KBM-7 (cell line): Measurements from ENCODE around the gene GRM5.
"Not testable (repeated sequence)": the region's sequence is repeated elsewhere in the genome, so short reads cannot be mapped to it uniquely, and the experiment has no call there.

ENCODE experiments used
- DNase-seq: peaks from one replicate; pipeline ENCODE4 v3.0.0-alpha.2; 2015
- in situ Hi-C: fragments of 300-500 bp; cut with MboI; formaldehyde crosslinking; loops from 2 replicates; pipeline ENCODE4 v1.14.3; 2020; ENCODE audit warnings: low sequenced_read_pairs, low pct_unique_long_range_greater_than_20kb, mixed read lengths

GRM5 gene

DNA sequence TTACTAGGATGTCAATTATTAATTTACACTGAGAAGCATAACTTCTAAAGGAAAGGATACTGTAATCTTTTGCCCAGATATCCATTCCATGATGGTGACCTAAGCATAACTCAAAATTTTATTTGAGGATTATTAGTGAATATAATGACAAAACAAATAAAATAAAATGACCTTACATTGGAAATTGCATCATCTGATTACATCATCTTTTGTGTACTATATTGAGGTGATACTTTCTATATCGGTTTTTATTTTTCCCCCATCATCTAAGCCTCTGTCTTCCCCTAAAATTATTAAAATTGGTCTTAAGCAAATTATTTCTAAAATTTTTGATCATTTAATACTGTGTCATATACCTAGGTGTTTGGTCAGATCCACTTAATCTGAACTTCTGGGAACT is 578.1 kb downstream of the GRM5 start:
- in situ Hi-C loops: no loop called here
- no peak for DNase-seq

DNA sequence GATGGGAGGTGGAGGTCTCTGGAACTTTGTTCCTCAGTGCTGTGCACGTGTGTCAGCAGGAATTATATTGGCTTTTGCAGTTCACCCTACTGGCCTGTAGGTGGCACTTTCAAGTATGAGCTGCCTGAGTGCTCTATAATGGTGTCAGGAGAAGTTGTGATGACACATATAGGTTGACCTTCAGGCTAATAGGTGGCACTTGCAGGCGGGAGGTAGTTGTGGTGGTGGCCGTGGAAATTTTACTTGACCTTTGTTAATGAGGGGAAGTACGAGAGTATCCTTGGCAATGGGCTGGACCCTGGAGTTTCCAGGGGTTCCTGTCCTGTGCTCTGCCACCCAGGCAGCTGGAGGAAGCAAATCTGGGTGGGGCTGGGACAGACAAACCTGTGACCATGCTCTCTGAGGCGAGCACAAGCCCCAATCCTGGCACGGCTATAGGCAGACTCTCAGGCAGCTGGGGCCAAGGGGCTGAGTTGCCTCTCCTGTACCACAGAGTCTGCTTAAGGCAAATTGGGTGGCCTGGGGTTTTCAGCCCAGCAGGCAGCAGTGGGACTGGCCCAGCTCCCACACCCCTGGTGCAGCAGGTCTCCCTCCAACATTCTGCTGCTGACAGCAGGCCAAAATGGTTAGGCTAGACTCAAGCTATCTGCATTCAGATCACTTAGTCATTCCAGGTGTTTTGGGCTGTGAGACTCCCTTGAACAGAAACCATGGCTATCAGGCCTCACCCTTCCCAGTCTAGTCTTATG is 580.7 kb downstream of the GRM5 start:
- peak; percentile 66 for DNase-seq
- in situ Hi-C loops: no loop called here

DNA sequence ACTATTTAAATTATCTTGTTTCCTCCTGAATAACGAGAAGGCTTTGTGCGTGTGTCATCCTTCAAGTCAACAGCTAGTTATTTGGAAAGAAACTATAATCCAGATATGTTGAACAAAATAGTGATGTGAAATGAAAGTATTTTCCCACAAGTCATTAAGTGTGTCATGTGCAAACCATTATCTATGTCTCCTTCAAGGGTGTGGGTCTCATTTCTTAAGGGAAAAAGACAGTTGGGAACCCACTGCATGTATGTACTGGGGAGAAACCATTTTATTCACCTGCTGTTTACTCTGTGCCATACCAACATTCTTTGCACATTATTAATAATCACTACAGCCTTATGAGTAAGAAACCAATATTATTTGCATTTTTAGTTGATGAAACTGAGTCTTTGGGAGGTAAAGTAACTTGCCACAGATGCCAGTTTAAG is 582.9 kb downstream of the GRM5 start:
- DNase-seq: no peak

DNA sequence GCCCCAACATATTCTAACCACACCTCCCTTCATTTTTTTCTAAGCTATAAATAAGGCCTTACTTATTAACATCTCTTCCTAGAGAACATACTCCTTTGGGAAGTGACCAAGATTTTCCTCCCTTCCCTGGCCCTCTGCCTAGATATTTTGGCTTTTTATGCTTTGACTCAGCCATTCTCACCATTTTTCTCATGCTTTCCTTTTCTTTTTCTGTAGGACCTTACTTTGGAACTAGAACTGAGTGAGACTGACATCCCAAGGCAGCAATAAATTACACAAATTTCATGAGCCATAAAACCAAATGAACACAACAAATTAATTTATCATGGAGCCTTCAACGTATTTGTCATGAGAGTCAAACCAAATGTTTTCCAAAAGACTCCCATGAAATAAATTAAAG is 585.6 kb downstream of the GRM5 start:
- in situ Hi-C loops: no loop called here
- DNase-seq: no peak

More for the DNA sequence above, 582.9 kb downstream of the GRM5 start:
- in situ Hi-C loops: no loop called here

DNA sequence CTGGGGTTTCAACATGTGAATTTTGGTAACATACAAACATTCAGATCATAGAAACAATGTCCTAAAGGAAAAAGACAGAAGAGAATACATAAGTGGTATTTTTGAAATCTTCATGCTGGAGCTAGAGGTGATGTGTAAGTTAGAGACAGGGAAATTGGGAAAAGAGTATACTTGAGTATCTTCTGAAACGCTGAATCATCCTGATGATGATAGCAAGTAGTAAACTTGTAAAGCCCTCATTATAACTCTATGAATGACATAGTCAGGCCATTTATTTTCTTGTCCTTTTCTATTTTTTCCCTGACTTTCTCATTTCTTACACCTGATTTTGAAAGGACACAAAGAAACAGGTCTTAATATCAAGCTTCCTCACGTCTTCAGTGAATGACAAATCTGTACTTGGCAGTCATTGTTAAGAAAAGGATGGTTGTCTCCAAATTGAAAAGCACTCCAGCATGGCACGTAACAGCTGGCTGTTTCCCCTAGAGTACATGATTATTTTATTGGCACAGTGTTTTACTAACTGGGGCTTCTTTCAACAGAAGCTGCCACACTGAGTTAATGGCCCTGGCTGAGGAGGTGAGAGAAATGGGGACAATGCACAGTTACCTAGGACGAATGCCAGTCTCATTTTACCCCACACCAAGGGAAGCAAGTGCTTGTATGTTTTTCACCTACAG is 587.5 kb downstream of the GRM5 start:
- in situ Hi-C loops: no loop called here

DNA sequence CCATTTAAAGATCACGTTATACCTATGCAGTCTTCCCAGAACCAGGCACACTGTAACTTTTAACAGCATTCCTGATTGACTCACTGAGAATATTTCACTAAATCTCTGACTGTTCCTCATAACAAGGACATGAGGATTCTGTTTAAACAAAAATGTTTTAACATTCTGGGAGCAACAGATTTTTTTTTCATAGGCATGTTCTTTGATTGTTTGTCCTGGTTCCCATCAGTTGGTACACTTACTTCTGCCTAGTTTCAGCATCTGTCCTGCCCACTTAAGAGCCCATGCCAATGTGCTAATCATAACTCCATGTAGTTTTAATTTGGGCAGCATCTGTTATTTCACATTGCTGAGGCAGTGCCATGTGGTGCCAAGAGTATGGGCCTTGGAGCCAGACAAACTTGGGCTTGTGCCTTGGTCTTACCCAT is 589.8 kb downstream of the GRM5 start:
- DNase-seq: no peak
- in situ Hi-C loops: no loop called here

More for the DNA sequence above, 587.5 kb downstream of the GRM5 start:
- DNase-seq: no peak

DNA sequence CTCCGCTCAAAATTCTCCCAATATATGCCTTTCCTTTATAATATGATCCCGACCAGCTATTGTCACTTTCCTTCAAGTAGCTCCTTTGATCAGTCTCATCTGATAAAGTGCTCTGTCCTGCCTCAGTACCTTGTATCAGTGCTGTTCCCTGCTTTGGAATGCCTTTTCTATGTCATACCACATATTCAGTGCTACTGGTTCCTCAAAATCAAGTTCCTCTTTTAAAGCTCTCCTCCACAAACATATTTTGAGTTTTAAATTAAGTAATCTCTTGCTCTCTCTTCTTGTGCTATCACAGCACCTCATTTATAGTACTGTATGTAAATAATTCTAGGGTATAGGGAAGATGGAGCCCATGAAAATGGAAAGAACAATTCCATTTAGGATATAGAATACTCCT is 591.1 kb downstream of the GRM5 start:
- peak; percentile 67 for DNase-seq
- in situ Hi-C loops: no loop called here

DNA sequence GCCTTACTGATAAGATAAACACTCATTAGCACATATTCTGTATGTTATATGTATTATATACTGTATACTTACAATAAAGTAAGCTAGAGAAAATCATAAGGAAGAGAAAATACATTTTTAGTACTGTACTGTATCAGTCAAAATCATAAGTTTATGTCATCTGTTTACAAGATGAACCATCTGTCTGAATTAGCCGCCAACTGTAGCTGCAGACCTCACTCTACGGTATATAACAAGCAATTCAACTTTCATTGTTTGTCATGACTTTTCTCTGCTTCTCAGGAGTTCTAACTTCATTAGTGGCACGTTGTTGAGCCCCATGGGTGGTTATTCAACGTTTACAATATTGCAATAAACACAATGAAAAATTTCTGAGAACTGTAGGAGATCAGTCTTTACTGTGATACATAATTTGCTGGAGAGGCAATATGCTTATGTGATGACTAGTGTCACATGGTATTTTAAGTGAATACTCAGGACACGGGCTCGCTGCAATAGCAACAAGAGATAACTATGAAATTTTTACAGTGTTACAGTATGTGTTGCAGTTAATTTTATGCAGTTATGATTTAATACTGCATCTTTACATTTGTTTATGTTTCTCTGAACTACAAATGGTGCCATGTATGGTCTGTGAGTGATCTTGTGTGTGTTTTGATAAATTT is 596.1 kb downstream of the GRM5 start:
- no peak for DNase-seq
- in situ Hi-C loops: no loop called here

DNA sequence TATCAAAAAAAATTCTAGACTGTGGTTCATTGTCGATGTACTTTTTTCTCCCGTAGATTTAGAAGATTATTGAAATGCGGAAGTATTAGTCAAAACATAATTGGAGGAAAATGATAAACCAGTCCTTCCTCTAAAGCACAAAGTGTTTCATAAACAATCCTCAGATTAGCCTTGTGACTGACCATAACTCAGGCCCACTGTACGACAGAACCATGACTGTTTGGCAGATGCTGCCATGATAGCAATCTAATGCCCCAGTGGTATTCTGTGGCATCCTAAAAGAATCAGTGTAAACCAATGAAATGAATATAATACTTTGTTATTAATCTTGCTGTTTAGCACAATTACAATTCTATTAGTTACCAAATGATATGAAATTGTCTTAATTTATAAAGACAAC is 601.3 kb downstream of the GRM5 start:
- in situ Hi-C loops: no loop called here
- no peak for DNase-seq

DNA sequence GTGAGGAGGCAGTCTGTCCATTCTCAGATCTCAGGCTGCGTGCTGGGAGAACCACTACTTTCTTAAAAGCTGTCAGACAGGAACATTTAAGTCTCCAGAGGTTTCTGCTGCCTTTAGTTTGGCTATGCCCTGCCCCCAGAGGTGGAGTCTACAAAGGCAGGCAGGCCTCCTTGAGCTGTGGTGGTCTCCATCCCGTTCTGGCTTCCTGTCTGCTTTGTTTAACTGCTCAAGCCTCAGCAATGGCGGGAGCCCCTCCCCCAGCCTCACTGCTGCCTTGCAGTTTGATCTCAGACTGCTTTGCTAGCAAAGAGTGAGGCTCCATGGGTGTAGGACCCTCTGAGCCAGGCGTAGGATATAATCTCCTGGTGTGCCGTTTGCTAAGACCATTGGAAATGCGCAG is 602.5 kb downstream of the GRM5 start:
- DNase-seq, in situ Hi-C loops: not testable (repeated sequence)

DNA sequence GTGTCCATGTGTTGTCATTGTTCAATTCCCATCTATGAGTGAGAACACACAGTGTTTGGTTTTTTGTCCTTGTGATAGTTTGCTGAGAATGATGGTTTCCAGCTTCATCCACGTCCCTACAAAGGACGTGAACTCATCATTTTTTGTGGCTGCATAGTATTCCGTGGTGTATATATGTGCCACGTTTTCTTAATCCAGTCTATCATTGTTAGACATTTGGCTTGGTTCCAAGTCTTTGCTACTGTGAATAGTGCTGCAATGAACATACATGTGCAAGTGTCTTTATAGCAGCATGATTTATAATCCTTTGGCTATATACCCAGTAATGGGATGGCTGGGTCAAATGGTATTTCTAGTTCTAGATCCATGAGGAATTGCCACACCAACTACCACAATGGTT is 607.7 kb downstream of the GRM5 start:
- in situ Hi-C loops, DNase-seq: not testable (repeated sequence)

DNA sequence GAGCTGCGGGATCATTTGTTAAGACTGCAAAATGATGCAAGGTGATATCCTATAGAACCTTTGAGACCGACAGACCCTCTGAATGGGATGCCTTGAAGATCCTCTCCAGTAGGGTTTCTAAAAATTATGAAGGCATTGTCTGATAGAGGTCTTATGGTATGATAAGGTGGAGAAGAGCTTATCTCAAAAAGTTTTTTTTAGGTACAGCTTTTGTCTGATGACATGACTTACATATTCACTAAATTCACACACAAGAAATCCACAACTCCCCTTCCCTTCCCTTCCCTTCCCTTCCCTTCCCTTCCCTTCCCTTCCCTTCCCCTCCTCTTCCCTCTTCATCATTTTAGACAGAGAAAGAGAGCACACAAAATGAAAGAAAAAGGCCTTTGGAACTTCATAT is 609.8 kb downstream of the GRM5 start:
- in situ Hi-C loops: no loop called here
- DNase-seq: no peak

DNA sequence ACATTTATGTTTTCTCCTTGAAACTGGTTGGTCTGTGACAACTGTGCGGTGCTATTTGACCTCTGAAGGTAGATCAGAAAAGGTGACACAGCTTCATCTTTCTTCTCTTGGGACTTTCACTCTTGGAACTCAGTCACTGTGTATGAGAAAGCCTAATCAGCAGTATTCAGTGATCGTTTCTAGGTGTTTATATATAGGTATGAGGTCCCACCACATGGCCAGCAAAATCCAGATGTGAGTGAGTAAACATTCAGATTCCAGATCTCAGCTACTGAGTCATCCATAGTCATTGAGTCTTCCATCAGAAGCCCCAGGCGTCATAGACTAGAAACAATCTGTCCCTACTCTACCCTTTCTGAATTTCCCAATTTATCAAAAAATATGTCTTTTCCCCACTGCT is 610.9 kb downstream of the GRM5 start:
- in situ Hi-C loops: no loop called here
- DNase-seq: no peak
